Endothelial cell of umbilical vein (primary cell): ENCODE data around the gene DNAJB9. TPM values are rescaled to one million over a fixed set of nuclear protein-coding genes. Genes with fewer than 3 reads are reported as not detected.
A peak's percentile ranks its signal among the peaks of the same experiment; 100 is the strongest.

Experiments
- BruUV-seq: library from RNA; stranded (reverse); fragments of 400-500 nt; replicated peaks from 2 replicates; lab custom pipeline; 2021; lab: Mats Ljungman, UMichigan
- CTCF ChIA-PET: fragments of 300-600, 350-600 bp; sonication (Branson Sonifier 250); formaldehyde crosslinking; loops from one replicate; lab custom pipeline; 2021; ENCODE audit warnings: antibody characterized with exemption, inconsistent platforms; lab: Charles Lee
- POLR2A ChIA-PET: fragments of 300-600, 350-600 bp; sonication (Branson Sonifier 250); formaldehyde crosslinking; loops from one replicate; lab custom pipeline; 2021; ENCODE audit warnings: antibody characterized with exemption, inconsistent platforms; lab: Charles Lee
- DNase-seq: peaks from one replicate; pipeline ENCODE4 v3.0.0-alpha.2; 2011; ENCODE audit warnings: low read depth, low spot score
- FAIRE-seq: peaks from 2 replicates; lab custom pipeline; 2011; peaks lifted over from hg19 to GRCh38; lab: Jason Lieb, UNC
- H2AFZ ChIP-seq: 2 replicates; pipeline ENCODE4 v1.6.0; 2012; ENCODE audit warnings: low read depth, low read length, control low read depth, inconsistent platforms
- H3K27ac ChIP-seq: 2 replicates; pipeline ENCODE4 v1.5.1; 2011; ENCODE audit warnings: low read depth, mild to moderate bottlenecking, control low read depth, low read length, moderate library complexity; ENCODE audit not compliant: insufficient read depth
- H3K27me3 ChIP-seq, 2 experiments: 2 replicates each; pipeline versions ENCODE4 v1.6.0 to v1.6.1; 2011; ENCODE audit warnings: low read length in 2 of 2, mixed read lengths in 1 of 2; ENCODE audit not compliant: control insufficient read depth in 2 of 2, insufficient read depth in 2 of 2
- H3K36me3 ChIP-seq, 2 experiments: 2 replicates in 1 of 2; 3 replicates in 1 of 2; pipeline ENCODE4 v1.5.1; 2011; ENCODE audit warnings: low read length in 2 of 2, mild to moderate bottlenecking in 1 of 2, moderate library complexity in 1 of 2; ENCODE audit not compliant: control insufficient read depth in 2 of 2, insufficient read depth in 2 of 2; ENCODE audit errors: extremely low read depth in 1 of 2
- H3K4me1 ChIP-seq: 3 replicates; pipeline ENCODE4 v1.5.1; 2011; ENCODE audit warnings: mild to moderate bottlenecking, low read length; ENCODE audit not compliant: control insufficient read depth, insufficient read depth; ENCODE audit errors: extremely low read depth
- H3K4me2 ChIP-seq: 2 replicates; pipeline ENCODE4 v1.6.1; 2011; ENCODE audit warnings: low read length, control low read depth, mixed read lengths; ENCODE audit not compliant: insufficient read depth
- H3K4me3 ChIP-seq, 3 experiments: fragments of 200-600 bp in 1 of 3; sonication (generic), shearing (Covaris generic) in 1 of 3; replicated peaks in 1 of 3; 2 replicates each; pipeline ENCODE4 v1.5.1; 2011 to 2016; ENCODE audit warnings: control low read depth in 3 of 3, low read length in 3 of 3, mild to moderate bottlenecking in 2 of 3, inconsistent platforms in 1 of 3, low read depth in 1 of 3, moderate library complexity in 1 of 3; ENCODE audit not compliant: insufficient read depth in 1 of 3
- H3K79me2 ChIP-seq: 2 replicates; pipeline ENCODE4 v1.6.0; 2012; ENCODE audit warnings: low read length, inconsistent platforms; ENCODE audit not compliant: control insufficient read depth, insufficient read depth
- H3K9ac ChIP-seq: replicated peaks from 2 replicates; pipeline ENCODE3; 2011; ENCODE audit warnings: low read length, control low read depth; ENCODE audit not compliant: insufficient read depth; ENCODE audit errors: extremely low read depth
- H3K9me1 ChIP-seq: replicated peaks from 3 replicates; pipeline ENCODE4 v1.6.0; 2011; ENCODE audit warnings: mild to moderate bottlenecking, low read length; ENCODE audit not compliant: control insufficient read depth, insufficient read depth; ENCODE audit errors: extremely low read depth
- H3K9me3 ChIP-seq: replicated peaks from 2 replicates; pipeline ENCODE4 v1.5.1; 2012; ENCODE audit warnings: low read length, inconsistent platforms; ENCODE audit not compliant: control insufficient read depth, insufficient read depth
- H4K20me1 ChIP-seq: replicated peaks from 2 replicates; pipeline ENCODE3; 2011; ENCODE audit warnings: mild to moderate bottlenecking, low read length; ENCODE audit not compliant: control insufficient read depth, insufficient read depth; ENCODE audit errors: extremely low read depth
- EZH2 ChIP-seq: IDR thresholded peaks from 2 replicates; pipeline ENCODE4 v1.6.1; 2012; ENCODE audit warnings: borderline replicate concordance, low read depth, mild to moderate bottlenecking, moderate library complexity, low read length, inconsistent platforms; ENCODE audit not compliant: severe bottlenecking
- FOS ChIP-seq: IDR thresholded peaks from 2 replicates; pipeline ENCODE4 v1.6.1; 2011; ENCODE audit warnings: mild to moderate bottlenecking, low read length, moderate library complexity, borderline replicate concordance; ENCODE audit not compliant: insufficient read depth
- GATA2 ChIP-seq: IDR thresholded peaks from 2 replicates; pipeline ENCODE4 v1.7.0; 2011; ENCODE audit warnings: low read depth, mild to moderate bottlenecking, moderate library complexity, mixed read lengths, low read length; ENCODE audit not compliant: insufficient read length, insufficient read depth
- JUN ChIP-seq: IDR thresholded peaks from 2 replicates; pipeline ENCODE4 v1.6.1; 2011; ENCODE audit warnings: borderline replicate concordance, low read depth; ENCODE audit not compliant: insufficient read length, insufficient read depth
- MYC ChIP-seq: IDR thresholded peaks from one replicate; pipeline ENCODE4 v1.6.1; 2011; ENCODE audit warnings: mild to moderate bottlenecking, low read depth, low read length
- POLR2A ChIP-seq: IDR thresholded peaks from 2 replicates; pipeline ENCODE4 v1.6.1; 2012; ENCODE audit warnings: low read depth, mild to moderate bottlenecking, control low read depth, low read length
- POLR2AphosphoS5 ChIP-seq: IDR thresholded peaks from 2 replicates; pipeline ENCODE4 v1.6.1; 2012; ENCODE audit warnings: low read depth, mild to moderate bottlenecking, control low read depth, low read length, moderate library complexity; ENCODE audit not compliant: insufficient read depth
- dilution Hi-C: fragments of 300-500 bp; cut with MboI; formaldehyde crosslinking; loops from one replicate; pipeline ENCODE4 v1.15.0; 2019; ENCODE audit warnings: low sequenced_read_pairs; ENCODE audit not compliant: extremely low pct_ligation_motif_present
- intact Hi-C: fragments of 100-400 bp; cut with micrococcal nuclease; formaldehyde crosslinking; loops from one replicate; pipeline ENCODE4 v1.10.0; 2022
- polyA plus RNA-seq, 4 experiments: library from polyadenylated mRNA; depleted of rRNA in 3 of 4; stranded (reverse) in 3 of 4; unstranded in 1 of 4; fragments of >200 nt; gene quantifications; 2 replicates each; pipeline versions ENCODE4 v1.2.1 to v1.2.3, GENCODE V29; 2011 to 2012; ENCODE audit warnings: missing spikeins in 1 of 4
- total RNA-seq: library from RNA; stranded (reverse); gene quantifications from 2 replicates; pipeline ENCODE4 v1.2.3, GENCODE V29; 2021
- TF ChIP-seq, protein P1 (sequence below): IDR thresholded peaks from 2 replicates; pipeline ENCODE4 v1.6.1; 2011; ENCODE audit not compliant: insufficient read depth, insufficient read length
- TF ChIP-seq, protein P2 (sequence below), 2 donors: IDR thresholded peaks; 1 replicate in 1 of 2; 2 replicates in 1 of 2; pipeline ENCODE4 v1.5.1; 2011; ENCODE audit warnings: low read length in 2 of 2, mild to moderate bottlenecking in 2 of 2, moderate library complexity in 2 of 2, control low read depth in 1 of 2, inconsistent platforms in 1 of 2, low read depth in 1 of 2; ENCODE audit not compliant: insufficient read depth in 1 of 2; ENCODE audit errors: extremely low read depth in 1 of 2

The DNAJB9 gene
- total and polyA plus RNA-seq, 2 donors (not counting 3 experiments of a cell fraction or from before 2014, with no cell fraction given) = 11.7 to 11.9 TPM

DNA sequence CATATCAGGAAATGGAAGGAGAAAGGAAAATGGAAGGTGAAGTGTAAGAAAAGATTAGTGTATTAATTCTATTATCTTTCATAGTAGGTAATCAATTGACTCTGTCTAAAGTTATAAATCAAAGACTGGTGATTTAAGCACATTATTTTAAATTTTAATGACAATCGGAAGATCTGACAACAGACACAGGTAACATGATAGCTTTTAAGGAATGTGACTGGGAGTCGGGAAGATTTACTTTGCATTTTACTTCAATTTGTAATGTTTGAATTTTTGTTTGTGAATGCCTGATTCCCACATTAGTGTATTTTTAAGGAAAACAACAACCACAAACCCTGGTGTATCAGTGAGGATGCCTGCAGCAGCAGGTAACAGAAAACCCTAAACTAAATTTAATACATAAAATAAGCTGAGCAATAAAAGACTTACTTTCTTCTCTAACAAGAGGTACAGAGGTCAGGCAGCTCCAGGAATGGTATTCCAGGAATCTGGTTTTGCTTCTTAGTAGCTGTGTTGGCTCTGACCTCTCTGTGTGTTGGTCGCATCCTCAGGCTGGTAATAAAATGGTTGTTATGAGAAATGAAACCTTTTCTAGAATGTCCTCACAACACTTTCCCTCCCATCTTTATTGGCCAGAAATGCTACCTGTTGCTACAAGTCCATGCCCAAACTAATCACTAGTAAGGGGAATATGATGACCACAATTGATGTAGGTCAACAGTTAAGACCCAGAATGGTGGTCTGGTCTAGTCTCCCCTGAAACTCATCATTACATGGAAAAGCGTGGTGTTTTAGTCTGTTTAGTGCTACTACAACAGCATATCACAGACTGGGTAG lies 12.2 kb downstream of the DNAJB9 start:
- POLR2A ChIA-PET = no interaction called here
- Histone ChIP-seq H3K4me1 (no peaks in the 10 kb centered on the region), H4K20me1 (no peaks in the 10 kb centered on the region), H3K79me2 (no peaks in the 10 kb centered on the region), H3K27ac (no peak overlapping the region), H3K27me3 (peaks cover 14 to 18% of the 10 kb centered on the region in 2 experiments), H3K9me1 (no peaks in the 10 kb centered on the region), H3K36me3 (peaks cover 0 to 3% of the 10 kb centered on the region in 2 experiments), H3K9ac (no peak overlapping the region), H2AFZ (no peak overlapping the region), H3K4me3 (no peak overlapping the region), H3K4me2 (no peak overlapping the region), H3K9me3 (no peaks in the 10 kb centered on the region)
- intact Hi-C loops (no loop called here), dilution Hi-C loops (no loop called here)
- DNase-seq (peak; percentile 8), FAIRE-seq (peak; percentile 8)
- no TSS peak for BruUV-seq
- TF ChIP-seq GATA2 (no peak), FOS (no peak), POLR2AphosphoS5 (no peak), JUN (no peak), EZH2 (no peak), POLR2A (no peak), MYC (no peak)
- TF ChIP-seq, protein P1, sequence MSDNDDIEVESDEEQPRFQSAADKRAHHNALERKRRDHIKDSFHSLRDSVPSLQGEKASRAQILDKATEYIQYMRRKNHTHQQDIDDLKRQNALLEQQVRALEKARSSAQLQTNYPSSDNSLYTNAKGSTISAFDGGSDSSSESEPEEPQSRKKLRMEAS = no peak
- TF ChIP-seq, protein P2, sequence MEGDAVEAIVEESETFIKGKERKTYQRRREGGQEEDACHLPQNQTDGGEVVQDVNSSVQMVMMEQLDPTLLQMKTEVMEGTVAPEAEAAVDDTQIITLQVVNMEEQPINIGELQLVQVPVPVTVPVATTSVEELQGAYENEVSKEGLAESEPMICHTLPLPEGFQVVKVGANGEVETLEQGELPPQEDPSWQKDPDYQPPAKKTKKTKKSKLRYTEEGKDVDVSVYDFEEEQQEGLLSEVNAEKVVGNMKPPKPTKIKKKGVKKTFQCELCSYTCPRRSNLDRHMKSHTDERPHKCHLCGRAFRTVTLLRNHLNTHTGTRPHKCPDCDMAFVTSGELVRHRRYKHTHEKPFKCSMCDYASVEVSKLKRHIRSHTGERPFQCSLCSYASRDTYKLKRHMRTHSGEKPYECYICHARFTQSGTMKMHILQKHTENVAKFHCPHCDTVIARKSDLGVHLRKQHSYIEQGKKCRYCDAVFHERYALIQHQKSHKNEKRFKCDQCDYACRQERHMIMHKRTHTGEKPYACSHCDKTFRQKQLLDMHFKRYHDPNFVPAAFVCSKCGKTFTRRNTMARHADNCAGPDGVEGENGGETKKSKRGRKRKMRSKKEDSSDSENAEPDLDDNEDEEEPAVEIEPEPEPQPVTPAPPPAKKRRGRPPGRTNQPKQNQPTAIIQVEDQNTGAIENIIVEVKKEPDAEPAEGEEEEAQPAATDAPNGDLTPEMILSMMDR (IDR thresholded peaks at IDR 0.05; ENCODE audit: extremely low read depth in 1 of 2, insufficient read depth in 1 of 2, low read depth in 1 of 2, low read length in 2 of 2) = no peak
- CTCF ChIA-PET = no interaction called here
